ENCODE measurements around the gene C10orf95. TPM values are rescaled to one million over a fixed set of nuclear protein-coding genes. Genes with fewer than 3 reads are reported as not detected.

Gene C10orf95
- total RNA-seq, 2 donors from 2014 or later = 2.8 to 4.8 TPM

DNA sequence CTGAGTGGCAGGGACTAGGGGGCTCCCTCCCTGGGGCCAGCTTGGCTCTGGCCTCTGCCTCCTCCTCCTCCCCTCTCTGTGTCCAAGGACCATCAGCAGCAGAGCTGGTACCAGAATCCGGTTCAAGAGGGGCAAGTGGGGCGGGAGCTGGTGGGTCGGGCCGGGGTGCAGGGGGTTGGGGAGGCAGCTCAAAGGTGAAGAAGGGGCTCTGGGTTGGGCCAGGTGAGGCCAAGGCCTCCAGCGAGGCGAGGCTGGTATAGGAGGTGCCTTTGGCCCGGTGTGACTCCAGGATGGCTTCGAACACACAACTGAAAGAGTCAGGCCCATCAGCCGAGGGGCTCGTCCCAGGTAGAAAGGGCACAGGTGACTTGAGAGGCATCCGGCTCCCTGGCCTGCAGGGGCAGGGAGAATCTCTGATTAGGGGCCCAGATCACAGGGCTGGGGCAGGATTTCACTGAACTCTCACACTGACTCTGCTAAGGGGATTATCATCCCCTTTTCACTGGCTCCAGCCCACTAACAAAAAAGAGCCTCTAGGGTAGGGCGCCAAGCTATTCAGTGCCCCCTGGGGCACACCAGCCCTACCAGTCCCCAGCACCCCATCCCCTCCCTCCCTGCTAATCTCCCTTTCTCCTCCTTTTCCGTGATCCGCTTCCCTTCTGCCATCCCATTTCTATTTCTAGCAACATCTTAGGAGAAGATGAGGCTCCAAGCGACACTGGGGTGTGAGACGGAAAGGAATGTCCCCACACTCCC is 37.4 kb downstream of the C10orf95 start:
- no peak overlapping the region for H3K4me3 ChIP-seq
- H3K36me3 ChIP-seq = no peaks in the 10 kb centered on the region
- H3K9me3 ChIP-seq = no peaks in the 10 kb centered on the region
- H3K27me3 ChIP-seq = peaks cover 18% of the 10 kb centered on the region
- intact Hi-C loops (cut with DNase I) = no loop called here
- TF ChIP-seq, protein P1, sequence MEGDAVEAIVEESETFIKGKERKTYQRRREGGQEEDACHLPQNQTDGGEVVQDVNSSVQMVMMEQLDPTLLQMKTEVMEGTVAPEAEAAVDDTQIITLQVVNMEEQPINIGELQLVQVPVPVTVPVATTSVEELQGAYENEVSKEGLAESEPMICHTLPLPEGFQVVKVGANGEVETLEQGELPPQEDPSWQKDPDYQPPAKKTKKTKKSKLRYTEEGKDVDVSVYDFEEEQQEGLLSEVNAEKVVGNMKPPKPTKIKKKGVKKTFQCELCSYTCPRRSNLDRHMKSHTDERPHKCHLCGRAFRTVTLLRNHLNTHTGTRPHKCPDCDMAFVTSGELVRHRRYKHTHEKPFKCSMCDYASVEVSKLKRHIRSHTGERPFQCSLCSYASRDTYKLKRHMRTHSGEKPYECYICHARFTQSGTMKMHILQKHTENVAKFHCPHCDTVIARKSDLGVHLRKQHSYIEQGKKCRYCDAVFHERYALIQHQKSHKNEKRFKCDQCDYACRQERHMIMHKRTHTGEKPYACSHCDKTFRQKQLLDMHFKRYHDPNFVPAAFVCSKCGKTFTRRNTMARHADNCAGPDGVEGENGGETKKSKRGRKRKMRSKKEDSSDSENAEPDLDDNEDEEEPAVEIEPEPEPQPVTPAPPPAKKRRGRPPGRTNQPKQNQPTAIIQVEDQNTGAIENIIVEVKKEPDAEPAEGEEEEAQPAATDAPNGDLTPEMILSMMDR (IDR thresholded peaks at IDR 0.05) = no peak
- DNase-seq = no peak
- no peak overlapping the region for H3K9ac ChIP-seq (ENCODE audit: low read depth in 2 of 2, low read length in 2 of 2)
- H3K27ac ChIP-seq = no peak overlapping the region
- no peaks in the 10 kb centered on the region for H3K4me1 ChIP-seq

DNA sequence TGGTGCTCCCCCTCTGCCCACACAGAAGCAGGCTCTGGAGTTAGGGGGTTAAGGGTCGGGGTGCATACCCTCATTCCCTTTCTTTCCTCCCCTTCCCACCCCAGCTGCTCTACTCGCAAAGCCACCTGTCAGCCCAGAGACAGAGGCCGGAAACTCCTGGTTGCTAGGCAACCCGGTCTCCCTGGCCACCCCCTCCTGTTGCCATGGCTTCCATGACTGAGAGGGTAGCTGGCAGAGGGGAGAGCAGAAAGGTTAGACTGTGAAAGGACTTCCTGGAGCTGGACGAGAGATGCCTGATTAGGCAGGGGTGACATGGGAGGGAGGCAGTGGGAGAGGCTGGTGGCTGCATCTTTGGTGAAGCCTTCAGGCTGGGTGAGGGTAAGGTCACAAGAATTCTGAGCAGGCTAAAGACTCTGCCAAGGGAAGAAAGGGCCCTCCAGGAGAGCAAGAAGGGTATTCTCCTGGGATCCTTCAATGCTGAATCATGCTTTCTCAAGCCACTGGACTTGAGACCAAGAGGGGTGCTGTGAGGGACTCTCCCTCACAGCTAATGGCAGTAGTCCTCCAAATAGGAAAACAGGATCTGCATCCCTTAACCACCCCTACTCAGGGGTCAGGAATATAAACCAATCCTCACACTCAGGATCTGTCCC is 38.2 kb downstream of the C10orf95 start:
- TF ChIP-seq, protein P1 (IDR thresholded peaks at IDR 0.05) = no peak
- H3K36me3 ChIP-seq = no peaks in the 10 kb centered on the region
- no peak overlapping the region for H3K27ac ChIP-seq
- H3K27me3 ChIP-seq = peaks cover 23% of the 10 kb centered on the region
- DNase-seq = no peak
- H3K9me3 ChIP-seq = no peaks in the 10 kb centered on the region
- no peaks in the 10 kb centered on the region for H3K4me1 ChIP-seq
- intact Hi-C loops (cut with DNase I) = no loop called here
- peak overlapping the region in 1 of 2 donors; percentile 9 for H3K9ac ChIP-seq (ENCODE audit: low read depth in 2 of 2, low read length in 2 of 2)
- H3K4me3 ChIP-seq = no peak overlapping the region

DNA sequence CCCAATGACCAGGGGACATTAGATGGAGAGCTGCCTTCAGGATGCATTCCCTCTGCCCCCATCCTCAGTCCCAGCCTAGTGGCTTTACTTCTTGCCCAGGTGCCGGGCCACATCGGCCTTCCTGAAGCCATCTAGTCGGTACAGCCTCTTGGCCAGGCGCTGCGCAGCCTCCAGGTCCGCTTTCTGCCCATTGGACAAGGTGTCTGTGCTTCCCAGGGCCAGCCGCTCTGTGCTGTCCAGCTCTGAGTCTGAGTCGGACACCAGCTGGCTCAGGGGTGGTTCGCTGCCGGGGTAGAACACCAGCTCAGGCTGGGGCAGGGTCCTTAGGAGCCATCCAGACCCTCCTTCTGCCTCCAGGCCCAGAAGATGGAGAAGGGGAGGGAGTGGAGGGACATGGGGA is 39.0 kb downstream of the C10orf95 start:
- DNase-seq = no peak
- Histone ChIP-seq H3K27me3 (peaks cover 23% of the 10 kb centered on the region), H3K4me3 (no peak overlapping the region), H3K27ac (no peak overlapping the region), H3K36me3 (no peaks in the 10 kb centered on the region), H3K4me1 (no peaks in the 10 kb centered on the region), H3K9me3 (no peaks in the 10 kb centered on the region), H3K9ac (ENCODE audit: low read depth in 2 of 2, low read length in 2 of 2) (no peak overlapping the region)
- intact Hi-C loops (cut with DNase I) = no loop called here
- TF ChIP-seq, protein P1 (IDR thresholded peaks at IDR 0.05) = no peak

DNA sequence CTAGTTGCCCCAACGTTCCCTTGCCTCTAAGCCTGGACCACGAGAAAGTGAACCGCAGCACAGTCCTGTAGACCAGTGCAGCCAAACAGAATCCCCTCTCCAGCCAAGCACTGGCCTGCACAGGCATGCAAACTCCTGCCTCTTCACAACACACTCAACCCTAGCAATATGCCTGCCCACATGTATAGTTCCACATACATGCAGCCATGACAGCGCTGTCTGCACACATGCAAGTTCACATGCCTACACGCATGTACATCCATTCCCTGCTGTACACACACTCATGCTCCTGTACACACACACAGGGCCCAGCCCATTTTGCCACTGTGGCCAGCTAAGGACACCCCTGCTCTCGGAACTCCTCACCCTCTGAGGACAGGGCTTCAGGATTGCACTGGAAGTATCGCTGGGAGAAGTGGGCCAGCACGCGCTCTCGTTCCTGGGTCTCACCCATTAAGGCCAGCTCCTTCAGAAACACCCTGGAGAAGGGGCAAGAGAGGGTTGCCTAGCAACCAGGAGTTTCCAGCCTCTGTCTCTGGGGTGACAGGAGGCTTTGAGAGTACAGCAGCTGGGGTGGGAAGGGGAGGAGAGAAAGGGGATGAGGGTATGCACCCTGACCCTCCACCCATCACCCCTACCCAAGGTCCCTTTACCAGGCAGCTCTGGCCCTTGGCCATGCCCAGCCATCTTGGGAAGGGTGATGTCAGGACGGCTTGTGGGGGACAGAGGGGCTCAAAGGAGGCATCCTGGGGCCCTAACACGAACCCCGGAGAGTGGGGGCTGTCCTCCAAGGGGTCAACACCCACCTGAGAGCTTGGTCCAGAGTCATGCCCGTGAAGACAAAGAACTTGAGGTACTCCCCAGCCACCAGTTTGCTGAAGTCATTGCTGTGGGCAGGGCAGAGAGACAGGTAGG is 39.7 kb downstream of the C10orf95 start:
- Histone ChIP-seq H3K27ac (no peak overlapping the region), H3K9me3 (no peaks in the 10 kb centered on the region)

More for the DNA sequence above, 39.7 kb downstream of the C10orf95 start:
- TF ChIP-seq, protein P1 (IDR thresholded peaks at IDR 0.05) = no peak
- Histone ChIP-seq H3K9ac (ENCODE audit: low read depth in 2 of 2, low read length in 2 of 2) (peak overlapping the region in 1 of 2 donors; percentile 2), H3K36me3 (no peaks in the 10 kb centered on the region), H3K27me3 (peaks cover 23% of the 10 kb centered on the region), H3K4me1 (no peaks in the 10 kb centered on the region), H3K4me3 (no peak overlapping the region)
- DNase-seq = no peak
- intact Hi-C loops (cut with DNase I) = no loop called here
